ENCODE measurements around the gene MDFI. TPM values are rescaled to one million over a fixed set of nuclear protein-coding genes. Genes with fewer than 3 reads are reported as not detected.

The MDFI gene
- total RNA-seq, 2 donors from 2014 or later: 4.9 to 6.7 TPM

GRCh38 chr6:41678511-41679084, 40.3 kb downstream of the MDFI start:
- DNase-seq: no peak

GRCh38 chr6:41679696-41680095, 41.4 kb downstream of the MDFI start:
- WGBS, 2 donors: 85 to 93% methylated on average over 9 of the region's 9 CpGs

More at GRCh38 chr6:41678511-41679084, 40.3 kb downstream of the MDFI start:
- TF ChIP-seq CTCF (IDR thresholded peaks at IDR 0.05) (no peak), POLR2A (IDR thresholded peaks at IDR 0.05) (no peak)
- Histone ChIP-seq H3K27ac (no peak overlapping the region), H3K36me3 (replicated peaks in 1 of 2; ENCODE audit: insufficient read depth in 1 of 2, low read depth in 2 of 2) (no peaks in the 10 kb centered on the region), H3K9me3 (no peaks in the 10 kb centered on the region), H3K4me1 (peaks cover 16% of the 10 kb centered on the region), H3K27me3 (no peaks in the 10 kb centered on the region), H3K4me3 (no peak overlapping the region)
- WGBS, 2 donors: 84 to 86% methylated on average over 8 of the region's 8 CpGs
- intact Hi-C loops (cut with DNase I): loop anchor here (5.0 kb wide), 2 partner anchors 76 to 306 kb away; no protein-coding TSS in a partner anchor
- ATAC-seq: no peak

GRCh38 chr6:41680182-41680965, 42.1 kb downstream of the MDFI start:
- Histone ChIP-seq H3K27me3 (no peaks in the 10 kb centered on the region), H3K9me3 (no peaks in the 10 kb centered on the region), H3K4me1 (peaks cover 16% of the 10 kb centered on the region), H3K27ac (no peak overlapping the region), H3K36me3 (replicated peaks in 1 of 2; ENCODE audit: insufficient read depth in 1 of 2, low read depth in 2 of 2) (no peaks in the 10 kb centered on the region), H3K4me3 (no peak overlapping the region)
- DNase-seq: no peak
- ATAC-seq: no peak
- WGBS, 2 donors: 82 to 87% methylated on average over 10 to 11 of the region's 11 CpGs
- intact Hi-C loops (cut with DNase I): loop anchor here (10.0 kb wide), 1 partner anchor 216 kb away; no protein-coding TSS in a partner anchor
- no peak for TF ChIP-seq POLR2A (IDR thresholded peaks at IDR 0.05)

More at GRCh38 chr6:41679696-41680095, 41.4 kb downstream of the MDFI start:
- ATAC-seq: no peak
- DNase-seq: no peak
- Histone ChIP-seq H3K4me1 (peaks cover 16% of the 10 kb centered on the region), H3K4me3 (no peak overlapping the region), H3K27me3 (no peaks in the 10 kb centered on the region), H3K27ac (no peak overlapping the region), H3K36me3 (replicated peaks in 1 of 2; ENCODE audit: insufficient read depth in 1 of 2, low read depth in 2 of 2) (no peaks in the 10 kb centered on the region), H3K9me3 (no peaks in the 10 kb centered on the region)
- TF ChIP-seq CTCF (IDR thresholded peaks at IDR 0.05) (no peak), POLR2A (IDR thresholded peaks at IDR 0.05) (no peak)
- intact Hi-C loops (cut with DNase I): loop anchor here (5.0 to 10.0 kb wide), 3 partner anchors 77 to 307 kb away; no protein-coding TSS in a partner anchor

GRCh38 chr6:41682056-41682477, 43.8 kb downstream of the MDFI start:
- no peak overlapping the region for H3K4me3 ChIP-seq
- H3K27me3 ChIP-seq: no peaks in the 10 kb centered on the region
- TF ChIP-seq POLR2A (IDR thresholded peaks at IDR 0.05): no peak
- peak; percentile 66 to 98 (median 94) for TF ChIP-seq CTCF (IDR thresholded peaks at IDR 0.05)
- H3K4me1 ChIP-seq: peaks cover 16% of the 10 kb centered on the region
- ATAC-seq (peak; percentile 94), DNase-seq (peak; percentile 92 to 97 (median 94))
- WGBS, 2 donors: 3 to 4% methylated on average over 7 to 9 of the region's 9 CpGs
- intact Hi-C loops (cut with DNase I): loop anchor here (10.0 kb wide), 1 partner anchor 217 kb away; no protein-coding TSS in a partner anchor
- peak overlapping the region in 3 of 4 donors; percentile 39 to 65 (median 47) for H3K27ac ChIP-seq
- H3K36me3 ChIP-seq (replicated peaks in 1 of 2; ENCODE audit: insufficient read depth in 1 of 2, low read depth in 2 of 2): no peaks in the 10 kb centered on the region
- no peaks in the 10 kb centered on the region for H3K9me3 ChIP-seq

All from body of pancreas (tissue), 4 donors.